GM19395 (cell line): ENCODE measurements around the gene HSPA14.
"Not testable (repeated sequence)": the region's sequence is repeated elsewhere in the genome, so short reads cannot be mapped to it uniquely, and the experiment has no call there.

Experiments
- ATAC-seq: cut with Tn5 transposase; IDR thresholded peaks from one replicate; pipeline ENCODE4 v1.9.1; 2021; ENCODE audit warnings: mild to moderate bottlenecking, moderate library complexity; ENCODE audit not compliant: unreplicated experiment

The HSPA14 gene

GRCh38 chr10:14879928-14880193 lies 41.8 kb downstream of the HSPA14 start:
- ATAC-seq: no peak

- no peak for ATAC-seq
Measured at GRCh38 chr10:14880229-14880628, 42.1 kb downstream of the HSPA14 start.

GRCh38 chr10:14884082-14884481 lies 46.0 kb downstream of the HSPA14 start:
- ATAC-seq: no peak

- ATAC-seq: no peak
Measured at GRCh38 chr10:14889318-14889717, 51.2 kb downstream of the HSPA14 start.

- ATAC-seq: no peak
Measured at GRCh38 chr10:14891151-14891550, 53.0 kb downstream of the HSPA14 start.

- ATAC-seq: peak; percentile 70
Measured at GRCh38 chr10:14904316-14904732, 66.2 kb downstream of the HSPA14 start.

- ATAC-seq: no peak
Measured at GRCh38 chr10:14904864-14905263, 66.8 kb downstream of the HSPA14 start.

- no peak for ATAC-seq
Measured at GRCh38 chr10:14905890-14906289, 67.8 kb downstream of the HSPA14 start.

- ATAC-seq: no peak
Measured at GRCh38 chr10:14906765-14907164, 68.7 kb downstream of the HSPA14 start.

- not testable (repeated sequence) for ATAC-seq
Measured at GRCh38 chr10:14907591-14907990, 69.5 kb downstream of the HSPA14 start.

GRCh38 chr10:14909101-14909500 lies 71.0 kb downstream of the HSPA14 start:
- ATAC-seq: no peak

- ATAC-seq: no peak
Measured at GRCh38 chr10:14910953-14911352, 72.8 kb downstream of the HSPA14 start.

GRCh38 chr10:14911801-14912200 lies 73.7 kb downstream of the HSPA14 start:
- ATAC-seq: no peak

GRCh38 chr10:14916600-14916999 lies 78.5 kb downstream of the HSPA14 start:
- no peak for ATAC-seq

GRCh38 chr10:14917827-14918226 lies 79.7 kb downstream of the HSPA14 start:
- ATAC-seq: no peak

- ATAC-seq: no peak
Measured at GRCh38 chr10:14918964-14919363, 80.9 kb downstream of the HSPA14 start.
